ENCODE data around the gene BLID. TPM values are rescaled to one million over a fixed set of nuclear protein-coding genes. Genes with fewer than 3 reads are reported as not detected.
A peak's percentile ranks its signal among the peaks of the same experiment; 100 is the strongest.

The BLID gene
- total and polyA plus RNA-seq, 12 donors = 0.70 TPM; not detected in 11

DNA sequence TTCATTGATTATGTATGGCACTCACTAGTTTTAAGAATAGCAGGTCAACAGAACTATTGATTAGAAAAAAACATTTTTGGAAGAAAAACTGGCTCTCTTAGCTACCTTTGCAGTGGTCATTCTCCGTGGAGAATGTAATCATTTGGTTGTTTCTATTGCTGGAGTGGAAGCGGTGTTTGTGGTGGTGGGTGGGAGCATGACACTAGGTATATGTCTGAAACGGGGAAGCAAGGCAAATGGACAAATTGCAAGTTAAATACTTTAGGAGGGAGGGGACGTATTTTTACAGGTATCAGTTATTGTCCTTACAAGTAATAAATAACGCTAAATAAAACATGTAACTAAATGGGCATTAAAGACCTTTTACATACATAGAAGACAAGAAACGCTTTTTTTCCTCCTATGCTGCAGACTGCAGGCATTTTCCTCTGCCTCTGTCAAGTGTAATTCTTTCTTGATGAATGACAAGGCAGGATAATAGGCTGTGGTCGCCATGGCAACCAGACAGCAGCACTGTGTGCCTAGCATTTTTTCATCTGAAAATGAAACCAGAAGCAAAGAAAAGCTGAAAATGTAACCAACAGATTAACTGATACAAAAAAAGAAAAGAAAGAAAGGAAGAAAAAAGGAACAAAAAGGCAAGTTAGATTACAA lies 46.2 kb downstream of the BLID start:
- DNase-seq (peak; percentile 16 to 33), ATAC-seq (peak in 1 of 8 donors; percentile 56)
- H3K27ac ChIP-seq = no peak overlapping the region
- no peak overlapping the region for H3K4me3 ChIP-seq
- H3K36me3 ChIP-seq = peaks cover 0 to 4% (median 0%) of the 10 kb centered on the region in 9 donors
- intact Hi-C loops (cut with DNase I) = no loop called here
- TF ChIP-seq CTCF (IDR thresholded peaks at IDR 0.05) = no peak
- H3K9me3 ChIP-seq = peaks cover 0 to 5% (median 0%) of the 10 kb centered on the region in 11 donors
- peaks cover 0 to 38% (median 20%) of the 10 kb centered on the region in 9 donors for H3K4me1 ChIP-seq
- WGBS, 2 donors = 56% methylated on average over 7 of the region's 7 CpGs
- no peaks in the 10 kb centered on the region for H3K27me3 ChIP-seq

DNA sequence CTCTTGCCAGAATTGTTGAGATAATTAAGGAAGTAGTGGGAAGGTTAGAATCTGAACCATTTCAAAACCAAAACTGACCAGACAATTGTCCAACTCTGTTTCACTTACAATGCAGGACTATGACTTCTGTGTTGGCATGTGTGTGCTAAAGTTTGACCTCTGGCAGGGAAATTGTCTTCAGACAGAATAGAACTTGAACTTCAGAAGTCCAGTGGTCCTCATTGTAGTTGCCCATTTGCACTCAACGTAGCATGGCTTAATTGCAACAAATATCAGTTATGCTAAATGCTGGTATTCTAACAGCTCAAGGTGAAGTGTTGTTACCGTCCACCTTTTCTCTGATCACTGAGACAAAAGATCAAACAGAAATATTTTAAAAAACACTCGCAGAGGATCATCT lies 47.2 kb downstream of the BLID start:
- 77 to 85% methylated on average over 3 of the region's 3 CpGs for WGBS, 2 donors

GRCh38 chr11:122068141-122068540 lies 47.9 kb downstream of the BLID start:
- Histone ChIP-seq H3K36me3 (peaks cover 0 to 4% (median 0%) of the 10 kb centered on the region in 9 donors), H3K4me1 (peaks cover 0 to 32% (median 15%) of the 10 kb centered on the region in 9 donors), H3K27me3 (no peaks in the 10 kb centered on the region), H3K9me3 (peaks cover 0 to 5% (median 0%) of the 10 kb centered on the region in 11 donors), H3K4me3 (no peak overlapping the region), H3K27ac (no peak overlapping the region)
- intact Hi-C loops (cut with DNase I) = no loop called here
- DNase-seq (no peak), ATAC-seq (no peak)
- TF ChIP-seq CTCF (IDR thresholded peaks at IDR 0.05) = no peak
- 42 to 61% methylated on average over 5 of the region's 5 CpGs for WGBS, 2 donors

More for the DNA sequence above, 47.2 kb downstream of the BLID start:
- no peak for TF ChIP-seq CTCF (IDR thresholded peaks at IDR 0.05)
- intact Hi-C loops (cut with DNase I) = no loop called here
- H3K27me3 ChIP-seq = no peaks in the 10 kb centered on the region
- H3K4me1 ChIP-seq = peaks cover 0 to 36% (median 16%) of the 10 kb centered on the region in 9 donors
- H3K4me3 ChIP-seq = no peak overlapping the region
- H3K27ac ChIP-seq = no peak overlapping the region
- no peak for DNase-seq
- peaks cover 0 to 4% (median 0%) of the 10 kb centered on the region in 9 donors for H3K36me3 ChIP-seq
- ATAC-seq = no peak
- H3K9me3 ChIP-seq = peaks cover 0 to 5% (median 0%) of the 10 kb centered on the region in 11 donors

Small RNAs within 50 kb of the gene (microRNA-seq; reads per million reads assigned to microRNA genes)
- gene MIR100 (19,665 to 27,441 reads per million in 2 donors), gene MIR125B1 (373 to 505 reads per million in 2 donors), gene MIRLET7A2 (114 to 173 reads per million in 2 donors)
